ENCODE measurements around the gene HS2ST1. TPM values are rescaled to one million over a fixed set of nuclear protein-coding genes. Genes with fewer than 3 reads are reported as not detected.

Gene HS2ST1
- total RNA-seq, 6 donors from 2014 or later = 8.4 to 20.3 (median 13.9) TPM

DNA sequence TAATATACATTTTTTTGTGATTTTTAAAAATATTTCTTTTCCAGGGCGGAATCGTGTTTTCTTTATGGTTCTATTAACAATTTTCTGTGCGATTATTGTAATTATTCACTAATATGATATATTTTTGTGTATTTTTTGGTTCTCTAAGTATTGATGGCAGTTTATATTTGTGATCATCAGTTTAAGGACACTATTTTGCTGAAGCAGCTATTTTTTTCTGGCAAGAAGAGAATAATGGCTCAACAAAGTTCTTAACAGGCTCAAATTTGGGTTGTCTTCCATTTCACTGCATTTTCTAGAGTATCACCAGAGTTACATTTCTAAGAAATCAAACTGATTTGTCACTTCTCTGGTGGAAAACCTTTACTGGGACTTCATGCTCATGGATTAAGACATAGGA lies 178.4 kb downstream of the HS2ST1 start:
- Histone ChIP-seq H3K9me3 (no peaks in the 10 kb centered on the region), H3K27me3 (no peaks in the 10 kb centered on the region), H3K27ac (no peak overlapping the region), H3K4me1 (no peaks in the 10 kb centered on the region), H3K4me3 (no peak overlapping the region), H3K36me3 (no peaks in the 10 kb centered on the region)
- no peak for ATAC-seq (ENCODE audit: low FRiP score in 2 of 2)
- DNase-seq = no peak
- WGBS, 2 donors = 96 to 98% methylated on average over 3 of the region's 3 CpGs
- TF ChIP-seq POLR2A (IDR thresholded peaks at IDR 0.05) (no peak), EP300 (IDR thresholded peaks at IDR 0.05) (no peak), POLR2AphosphoS5 (IDR thresholded peaks at IDR 0.05) (no peak)
- TF ChIP-seq, protein P1, sequence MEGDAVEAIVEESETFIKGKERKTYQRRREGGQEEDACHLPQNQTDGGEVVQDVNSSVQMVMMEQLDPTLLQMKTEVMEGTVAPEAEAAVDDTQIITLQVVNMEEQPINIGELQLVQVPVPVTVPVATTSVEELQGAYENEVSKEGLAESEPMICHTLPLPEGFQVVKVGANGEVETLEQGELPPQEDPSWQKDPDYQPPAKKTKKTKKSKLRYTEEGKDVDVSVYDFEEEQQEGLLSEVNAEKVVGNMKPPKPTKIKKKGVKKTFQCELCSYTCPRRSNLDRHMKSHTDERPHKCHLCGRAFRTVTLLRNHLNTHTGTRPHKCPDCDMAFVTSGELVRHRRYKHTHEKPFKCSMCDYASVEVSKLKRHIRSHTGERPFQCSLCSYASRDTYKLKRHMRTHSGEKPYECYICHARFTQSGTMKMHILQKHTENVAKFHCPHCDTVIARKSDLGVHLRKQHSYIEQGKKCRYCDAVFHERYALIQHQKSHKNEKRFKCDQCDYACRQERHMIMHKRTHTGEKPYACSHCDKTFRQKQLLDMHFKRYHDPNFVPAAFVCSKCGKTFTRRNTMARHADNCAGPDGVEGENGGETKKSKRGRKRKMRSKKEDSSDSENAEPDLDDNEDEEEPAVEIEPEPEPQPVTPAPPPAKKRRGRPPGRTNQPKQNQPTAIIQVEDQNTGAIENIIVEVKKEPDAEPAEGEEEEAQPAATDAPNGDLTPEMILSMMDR (IDR thresholded peaks at IDR 0.05) = no peak

DNA sequence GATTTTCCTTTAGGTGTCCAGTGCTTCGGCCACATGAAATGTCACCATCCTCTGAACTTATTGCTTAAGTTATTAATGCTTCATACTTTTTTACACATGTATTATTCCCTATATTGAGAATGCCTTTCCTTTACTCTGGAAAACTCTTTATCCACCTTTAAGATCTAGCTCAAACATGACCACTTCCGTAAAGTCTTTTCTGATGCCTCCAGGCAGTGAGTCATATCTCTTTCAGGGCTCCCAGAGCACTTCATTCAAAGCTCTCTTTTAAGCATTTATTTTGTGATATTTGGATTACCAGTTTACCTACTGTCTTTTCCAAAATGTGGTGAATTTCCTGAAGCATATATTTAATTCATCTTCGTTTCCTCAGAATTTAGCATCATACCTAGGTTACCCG lies 178.9 kb downstream of the HS2ST1 start:
- no peak overlapping the region for H3K27ac ChIP-seq
- no peak overlapping the region for H3K4me3 ChIP-seq
- TF ChIP-seq, protein P1 (IDR thresholded peaks at IDR 0.05) = no peak
- TF ChIP-seq POLR2A (IDR thresholded peaks at IDR 0.05) = no peak
- TF ChIP-seq EP300 (IDR thresholded peaks at IDR 0.05) = no peak
- TF ChIP-seq POLR2AphosphoS5 (IDR thresholded peaks at IDR 0.05) = no peak
- ATAC-seq (ENCODE audit: low FRiP score in 2 of 2) (no peak), DNase-seq (no peak)
- H3K4me1 ChIP-seq = no peaks in the 10 kb centered on the region
- WGBS, 2 donors = 94 to 99% methylated on average over 4 of the region's 4 CpGs
- H3K36me3 ChIP-seq = no peaks in the 10 kb centered on the region
- H3K27me3 ChIP-seq = no peaks in the 10 kb centered on the region
- no peaks in the 10 kb centered on the region for H3K9me3 ChIP-seq

DNA sequence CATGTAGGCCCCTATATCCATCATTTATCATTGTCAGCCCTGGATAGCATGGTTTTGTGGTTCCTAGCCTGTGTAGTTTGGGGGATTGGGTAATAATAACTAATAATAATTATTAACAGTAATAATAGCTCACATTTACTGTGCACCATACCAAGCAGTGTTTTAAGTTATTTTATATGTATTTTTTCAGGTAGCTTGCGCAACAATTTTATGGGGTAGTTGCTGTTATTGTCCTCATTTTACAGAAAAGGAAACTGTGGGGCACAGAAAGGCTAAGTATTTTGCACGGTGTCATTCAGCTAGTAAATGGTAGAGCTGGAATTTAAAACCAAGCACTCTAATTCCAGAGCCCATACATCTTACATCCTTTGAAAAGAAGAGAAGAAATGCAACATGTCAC lies 179.8 kb downstream of the HS2ST1 start:
- Histone ChIP-seq H3K4me3 (no peak overlapping the region), H3K27me3 (no peaks in the 10 kb centered on the region), H3K4me1 (no peaks in the 10 kb centered on the region), H3K9me3 (no peaks in the 10 kb centered on the region), H3K27ac (no peak overlapping the region), H3K36me3 (peaks cover 0 to 3% (median 0%) of the 10 kb centered on the region in 4 donors)
- ATAC-seq (ENCODE audit: low FRiP score in 2 of 2) (no peak), DNase-seq (no peak)
- TF ChIP-seq, protein P1 (IDR thresholded peaks at IDR 0.05) = no peak
- 87 to 100% methylated on average over 2 of the region's 2 CpGs for WGBS, 2 donors

DNA sequence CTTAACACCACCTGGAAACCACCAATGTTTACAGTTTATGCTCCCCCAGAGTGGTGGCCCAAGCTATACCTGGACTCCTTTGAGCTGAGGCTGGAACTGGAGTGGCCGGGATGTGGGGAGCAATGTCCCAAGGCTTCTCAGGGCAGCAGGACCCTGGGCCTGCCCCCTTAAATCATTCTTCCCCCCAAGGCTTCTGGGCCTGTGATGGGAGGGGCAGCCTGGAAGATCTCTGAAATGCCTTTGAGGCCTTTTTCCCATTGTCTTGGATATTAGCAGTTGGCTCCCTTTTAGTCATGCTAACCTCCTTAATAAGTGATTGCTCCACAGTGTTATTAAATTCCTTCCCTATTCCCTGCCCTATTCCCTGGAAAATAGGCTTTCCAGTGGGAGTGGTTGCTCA lies 185.8 kb downstream of the HS2ST1 start:
- no peak overlapping the region for H3K4me3 ChIP-seq
- H3K36me3 ChIP-seq = peaks cover 0 to 6% (median 0%) of the 10 kb centered on the region in 4 donors
- TF ChIP-seq, protein P1 (IDR thresholded peaks at IDR 0.05) = no peak
- no peak for TF ChIP-seq EP300 (IDR thresholded peaks at IDR 0.05)
- no peak for TF ChIP-seq POLR2A (IDR thresholded peaks at IDR 0.05)
- no peak for TF ChIP-seq POLR2AphosphoS5 (IDR thresholded peaks at IDR 0.05)
- DNase-seq (no peak), ATAC-seq (ENCODE audit: low FRiP score in 2 of 2) (no peak)
- H3K4me1 ChIP-seq = no peaks in the 10 kb centered on the region
- WGBS, 2 donors = 83 to 100% methylated on average over 1 of the region's 1 CpG
- no peak overlapping the region for H3K27ac ChIP-seq
- no peaks in the 10 kb centered on the region for H3K27me3 ChIP-seq
- peaks cover 0 to 9% (median 7%) of the 10 kb centered on the region in 4 donors for H3K9me3 ChIP-seq

DNA sequence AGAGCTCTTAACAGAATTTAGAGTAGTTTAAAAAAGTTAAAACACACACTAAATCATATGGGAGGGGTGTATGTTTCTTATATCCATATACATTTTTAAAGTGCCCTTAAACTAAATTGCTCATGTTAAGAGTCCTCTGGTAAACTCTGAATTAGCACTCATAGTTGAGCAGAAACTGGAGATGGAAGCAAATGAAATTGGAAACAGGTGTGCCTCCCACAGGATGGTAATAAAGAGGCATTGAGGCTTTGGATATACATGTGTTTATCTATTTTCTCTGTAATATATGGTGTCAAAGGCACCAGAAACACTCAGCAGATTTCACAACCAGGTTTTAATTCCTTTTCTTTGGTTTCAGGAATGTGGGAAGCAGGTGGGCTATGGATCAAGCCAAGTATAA lies 188.6 kb downstream of the HS2ST1 start:
- Histone ChIP-seq H3K4me1 (no peaks in the 10 kb centered on the region), H3K9me3 (peaks cover 0 to 9% (median 7%) of the 10 kb centered on the region in 4 donors), H3K4me3 (no peak overlapping the region), H3K27ac (no peak overlapping the region), H3K36me3 (peaks cover 0 to 6% (median 0%) of the 10 kb centered on the region in 4 donors), H3K27me3 (no peaks in the 10 kb centered on the region)
- ATAC-seq (ENCODE audit: low FRiP score in 2 of 2) (no peak), DNase-seq (no peak)
- no peak for TF ChIP-seq POLR2A (IDR thresholded peaks at IDR 0.05)
- TF ChIP-seq, protein P1 (IDR thresholded peaks at IDR 0.05) = no peak
- no peak for TF ChIP-seq EP300 (IDR thresholded peaks at IDR 0.05)
- TF ChIP-seq POLR2AphosphoS5 (IDR thresholded peaks at IDR 0.05) = no peak

All from upper lobe of left lung (tissue), 6 donors.